ENCODE data around the gene KDM4C.

GRCh38 chr9:6779417-6780241, 21.9 kb downstream of the KDM4C start:
- no peak for TF ChIP-seq EZH2 (IDR thresholded peaks at IDR 0.05; ENCODE audit: insufficient read depth, poor library complexity, severe bottlenecking)
- no peak for TF ChIP-seq EZH2phosphoT487 (IDR thresholded peaks at IDR 0.05; ENCODE audit: insufficient read depth, low read depth)
